Stimulated activated CD8-positive, alpha-beta memory T cell treated with anti-CD3 and anti-CD28 coated beads, Interleukin-7, amount 100 ng/mL, for 24 hours (primary cell): ENCODE data around the gene PTPRN2.
"Not testable (repeated sequence)": the region's sequence is repeated elsewhere in the genome, so short reads cannot be mapped to it uniquely, and the experiment has no call there.

Experiments
- DNase-seq: peaks from one replicate; pipeline ENCODE4 v3.0.0-alpha.2; 2020; ENCODE audit warnings: low read depth

Gene PTPRN2

GRCh38 chr7:157725312-157725711 is 862.3 kb downstream of the PTPRN2 start:
- DNase-seq, result not testable (repeated sequence)

- no peak for DNase-seq
Measured at GRCh38 chr7:157723205-157723604, 864.4 kb downstream of the PTPRN2 start.

GRCh38 chr7:157722137-157723060 is 865.2 kb downstream of the PTPRN2 start:
- DNase-seq, result no peak

GRCh38 chr7:157721468-157722136 is 866.0 kb downstream of the PTPRN2 start:
- no peak for DNase-seq

- DNase-seq, result no peak
Measured at GRCh38 chr7:157719705-157720655, 867.6 kb downstream of the PTPRN2 start.

GRCh38 chr7:157719008-157719682 is 868.5 kb downstream of the PTPRN2 start:
- DNase-seq, result no peak

- DNase-seq, result no peak
Measured at GRCh38 chr7:157718303-157719007, 869.2 kb downstream of the PTPRN2 start.

- no peak for DNase-seq
Measured at GRCh38 chr7:157717211-157718174, 870.1 kb downstream of the PTPRN2 start.

- DNase-seq, result no peak
Measured at GRCh38 chr7:157715938-157716280, 871.7 kb downstream of the PTPRN2 start.

GRCh38 chr7:157715071-157715937 is 872.3 kb downstream of the PTPRN2 start:
- DNase-seq, result no peak

- DNase-seq, result no peak
Measured at GRCh38 chr7:157714166-157715070, 873.2 kb downstream of the PTPRN2 start.

GRCh38 chr7:157713591-157713990 is 874.0 kb downstream of the PTPRN2 start:
- no peak for DNase-seq

- DNase-seq, result no peak
Measured at GRCh38 chr7:157712666-157713235, 874.9 kb downstream of the PTPRN2 start.

- DNase-seq, result no peak
Measured at GRCh38 chr7:157711353-157711888, 876.2 kb downstream of the PTPRN2 start.

- DNase-seq, result no peak
Measured at GRCh38 chr7:157710396-157710795, 877.2 kb downstream of the PTPRN2 start.

GRCh38 chr7:157709531-157710251 is 877.9 kb downstream of the PTPRN2 start:
- no peak for DNase-seq
